CD4-positive, alpha-beta T cell (primary cell): Measurements from ENCODE around the gene ADAT3. TPM values are rescaled to one million over a fixed set of nuclear protein-coding genes. Genes with fewer than 3 reads are reported as not detected.
A peak's percentile ranks its signal among the peaks of the same experiment; 100 is the strongest.

ENCODE experiments used
- ATAC-seq: fragments of 200-7000 bp; cut with Tn5 transposase; one replicate; pipeline ENCODE4 v1.10.0; 2022; ENCODE audit warnings: mild to moderate bottlenecking; ENCODE audit not compliant: poor library complexity
- CTCF ChIA-PET: fragments of 350-600 bp; sonication (Branson Sonifier 250); formaldehyde crosslinking; loops from one replicate; lab custom pipeline; 2021; ENCODE audit warnings: antibody characterized with exemption, inconsistent platforms; lab: Charles Lee
- POLR2A ChIA-PET: fragments of 350-600 bp; sonication (Branson Sonifier 250); formaldehyde crosslinking; loops from one replicate; lab custom pipeline; 2021; ENCODE audit warnings: antibody characterized with exemption, inconsistent platforms; lab: Charles Lee
- DNase-seq, 14 experiments: peaks; one replicate each; pipeline ENCODE4 v3.0.0-alpha.2; 2013 to 2020; ENCODE audit warnings: mixed read lengths in 2 of 14
- H3K27ac ChIP-seq, 2 donors: one replicate each; pipeline versions ENCODE4 v1.5.1 to v1.7.0; 2013; ENCODE audit warnings: low read length in 2 of 2, low read depth in 1 of 2, mild to moderate bottlenecking in 1 of 2
- H3K27me3 ChIP-seq, 2 experiments: 1 replicate in 1 of 2; 2 replicates in 1 of 2; pipeline versions ENCODE4 v1.6.1 to v1.7.0; 2013; ENCODE audit warnings: low read length in 2 of 2, control low read depth in 1 of 2, mild to moderate bottlenecking in 1 of 2, moderate library complexity in 1 of 2; ENCODE audit not compliant: insufficient read depth in 2 of 2, control insufficient read depth in 1 of 2
- H3K36me3 ChIP-seq: one replicate; pipeline ENCODE4 v1.6.1; 2013; ENCODE audit warnings: low read length, control low read depth; ENCODE audit not compliant: insufficient read depth
- H3K4me1 ChIP-seq: one replicate; pipeline ENCODE4 v1.6.1; 2013; ENCODE audit warnings: low read length, control low read depth; ENCODE audit not compliant: insufficient read depth
- H3K4me3 ChIP-seq: one replicate; pipeline ENCODE4 v1.5.1; 2013; ENCODE audit warnings: mild to moderate bottlenecking, low read length, moderate library complexity
- H3K9me3 ChIP-seq, 2 experiments: 1 replicate in 1 of 2; 2 replicates in 1 of 2; pipeline versions ENCODE4 v1.6.1 to v1.7.0; 2013; ENCODE audit warnings: low read length in 2 of 2, mild to moderate bottlenecking in 2 of 2, control low read depth in 1 of 2, moderate library complexity in 1 of 2; ENCODE audit not compliant: control insufficient read depth in 1 of 2, insufficient read depth in 1 of 2
- H3K27ac Mint-ChIP-seq: one replicate; pipeline ENCODE4 v1.8.0; 2020; ENCODE audit warnings: mixed read lengths
- H3K27me3 Mint-ChIP-seq: one replicate; pipeline ENCODE4 v1.8.0; 2021; ENCODE audit warnings: mixed read lengths
- H3K36me3 Mint-ChIP-seq: one replicate; pipeline ENCODE4 v1.8.0; 2021; ENCODE audit warnings: low read depth, mixed read lengths
- H3K4me1 Mint-ChIP-seq: one replicate; pipeline ENCODE4 v1.8.0; 2021; ENCODE audit warnings: low read depth, mixed read lengths
- H3K4me3 Mint-ChIP-seq: one replicate; pipeline ENCODE4 v1.8.0; 2020; ENCODE audit warnings: mild to moderate bottlenecking, mixed read lengths
- H3K9me3 Mint-ChIP-seq: one replicate; pipeline ENCODE4 v1.8.0; 2020; ENCODE audit warnings: mixed read lengths
- CTCF ChIP-seq: fragments of 200-600 bp; IDR thresholded peaks from one replicate; pipeline ENCODE4 v1.8.0; 2022; ENCODE audit warnings: antibody characterized with exemption, mild to moderate bottlenecking
- intact Hi-C, 2 experiments: fragments of 100-400 bp; cut with DNase I in 1 of 2; cut with micrococcal nuclease in 1 of 2; formaldehyde crosslinking; loops; one replicate each; pipeline versions ENCODE4 v1.15.1 to v1.9.0; 2023 to 2025; cut with DNase I, micrococcal nuclease
- total RNA-seq, 174 experiments: library from RNA in 2 of 174; stranded (reverse) in 2 of 174; gene quantifications; one replicate each; pipeline ENCODE4 v1.2.3 and lab custom pipeline; 2021 to 2026

The ADAT3 gene
- total RNA-seq, 2 experiments from 2014 or later = 7.9 to 8.2 TPM

GRCh38 chr19:1932395-1932794, 27.2 kb downstream of the ADAT3 start:
- H3K36me3 Mint-ChIP-seq = no peaks in the 10 kb centered on the region
- peaks cover 39% of the 10 kb centered on the region for H3K4me1 Mint-ChIP-seq
- DNase-seq (no peak), ATAC-seq (no peak)
- Histone ChIP-seq H3K27me3 (no peaks in the 10 kb centered on the region), H3K9me3 (peaks cover 0 to 17% of the 10 kb centered on the region in 2 experiments), H3K4me1 (peaks cover 30% of the 10 kb centered on the region), H3K27ac (no peak overlapping the region), H3K36me3 (no peaks in the 10 kb centered on the region), H3K4me3 (no peak overlapping the region)
- H3K27me3 Mint-ChIP-seq = no peaks in the 10 kb centered on the region
- CTCF ChIA-PET = interaction anchor here (1.1 kb wide), 1 partner anchor 9 kb away, joined by 5 read pairs; no protein-coding TSS in a partner anchor
- POLR2A ChIA-PET = no interaction called here
- no peaks in the 10 kb centered on the region for H3K9me3 Mint-ChIP-seq
- no peak overlapping the region for H3K4me3 Mint-ChIP-seq
- intact Hi-C loops = no loop called here
- TF ChIP-seq CTCF = no peak
- H3K27ac Mint-ChIP-seq = no peak overlapping the region

- Histone ChIP-seq H3K4me1 (peaks cover 22% of the 10 kb centered on the region), H3K9me3 (peaks cover 0 to 17% of the 10 kb centered on the region in 2 experiments), H3K27ac (no peak overlapping the region), H3K36me3 (no peaks in the 10 kb centered on the region), H3K27me3 (no peaks in the 10 kb centered on the region), H3K4me3 (no peak overlapping the region)
- DNase-seq = no peak
- Mint-ChIP-seq H3K4me3 (no peak overlapping the region), H3K27ac (no peak overlapping the region), H3K27me3 (no peaks in the 10 kb centered on the region), H3K4me1 (peaks cover 31% of the 10 kb centered on the region), H3K9me3 (no peaks in the 10 kb centered on the region), H3K36me3 (no peaks in the 10 kb centered on the region)
- ChIA-PET POLR2A (interaction anchor here (0.6 kb wide), 1 partner anchor 307 kb away, joined by 3 read pairs; no protein-coding TSS in a partner anchor), CTCF (interaction anchor here (1.1 kb wide), 1 partner anchor 10 kb away, joined by 5 read pairs; no protein-coding TSS in a partner anchor)
- intact Hi-C loops = no loop called here
- no peak for ATAC-seq
- TF ChIP-seq CTCF = no peak
Measured at GRCh38 chr19:1933244-1933643, 28.0 kb downstream of the ADAT3 start.

GRCh38 chr19:1933942-1934341, 28.7 kb downstream of the ADAT3 start:
- POLR2A ChIA-PET = interaction anchor here (0.6 kb wide), 1 partner anchor 306 kb away, joined by 3 read pairs; no protein-coding TSS in a partner anchor
- no peaks in the 10 kb centered on the region for H3K9me3 Mint-ChIP-seq
- peaks cover 0 to 17% of the 10 kb centered on the region in 2 experiments for H3K9me3 ChIP-seq
- no peaks in the 10 kb centered on the region for H3K27me3 ChIP-seq
- no peak for ATAC-seq
- no peaks in the 10 kb centered on the region for H3K27me3 Mint-ChIP-seq
- no peak for DNase-seq
- no peaks in the 10 kb centered on the region for H3K36me3 ChIP-seq
- H3K4me1 Mint-ChIP-seq = peaks cover 30% of the 10 kb centered on the region
- peak overlapping the region; percentile 0 for H3K27ac Mint-ChIP-seq
- peaks cover 17% of the 10 kb centered on the region for H3K4me1 ChIP-seq
- H3K27ac ChIP-seq = no peak overlapping the region
- CTCF ChIA-PET = no interaction called here
- H3K4me3 Mint-ChIP-seq = no peak overlapping the region
- TF ChIP-seq CTCF = no peak
- intact Hi-C loops = no loop called here
- H3K36me3 Mint-ChIP-seq = no peaks in the 10 kb centered on the region
- H3K4me3 ChIP-seq = no peak overlapping the region
